Activated T-helper 9 cell treated with anti-CD3 and anti-CD28 coated beads, Interleukin-2, amount 50 U/mL, for 16 hours (primary cell): ENCODE data around the gene GRIFIN.
"Not testable (repeated sequence)": the region's sequence is repeated elsewhere in the genome, so short reads cannot be mapped to it uniquely, and the experiment has no call there.

ENCODE experiments used
- DNase-seq: peaks from one replicate; pipeline ENCODE4 v3.0.0-alpha.2; 2020; ENCODE audit warnings: low read depth

The GRIFIN gene

GRCh38 chr7:2478399-2478785 lies 2.2 kb upstream of the GRIFIN start:
- DNase-seq, result no peak

- DNase-seq, result peak; percentile 38
Observed at GRCh38 chr7:2477447-2478398, 1.5 kb upstream of the GRIFIN start.

GRCh38 chr7:2476776-2477446 lies 713 bp upstream of the GRIFIN start:
- no peak for DNase-seq

- no peak for DNase-seq
Observed at GRCh38 chr7:2475678-2476015, 551 bp downstream of the GRIFIN start.

- DNase-seq, result no peak
Observed at GRCh38 chr7:2474813-2475677, 1.2 kb downstream of the GRIFIN start.

- DNase-seq, result no peak
Observed at GRCh38 chr7:2474224-2474623, 2.0 kb downstream of the GRIFIN start.

- no peak for DNase-seq
Observed at GRCh38 chr7:2473496-2474180, 2.6 kb downstream of the GRIFIN start.

GRCh38 chr7:2472739-2473138 lies 3.5 kb downstream of the GRIFIN start:
- no peak for DNase-seq

- DNase-seq, result no peak
Observed at GRCh38 chr7:2471396-2471795, 4.8 kb downstream of the GRIFIN start.

- DNase-seq, result no peak
Observed at GRCh38 chr7:2471022-2471329, 5.2 kb downstream of the GRIFIN start.

GRCh38 chr7:2470204-2471021 lies 5.8 kb downstream of the GRIFIN start:
- no peak for DNase-seq

GRCh38 chr7:2469460-2470203 lies 6.6 kb downstream of the GRIFIN start:
- DNase-seq, result not testable (repeated sequence)

GRCh38 chr7:2468227-2468626 lies 8.0 kb downstream of the GRIFIN start:
- DNase-seq, result no peak

GRCh38 chr7:2466675-2467074 lies 9.5 kb downstream of the GRIFIN start:
- DNase-seq, result no peak

GRCh38 chr7:2465928-2466327 lies 10.3 kb downstream of the GRIFIN start:
- no peak for DNase-seq

GRCh38 chr7:2462731-2463130 lies 13.5 kb downstream of the GRIFIN start:
- no peak for DNase-seq

- no peak for DNase-seq
Observed at GRCh38 chr7:2461268-2462026, 14.8 kb downstream of the GRIFIN start.

GRCh38 chr7:2460641-2461040 lies 15.6 kb downstream of the GRIFIN start:
- no peak for DNase-seq

- DNase-seq, result no peak
Observed at GRCh38 chr7:2460188-2460587, 16.0 kb downstream of the GRIFIN start.

- DNase-seq, result no peak
Observed at GRCh38 chr7:2459674-2460073, 16.5 kb downstream of the GRIFIN start.
